ENCODE results near the gene CNTN6.

CNTN6 gene

GRCh38 chr3:1207904-1208303 lies 115.1 kb downstream of the CNTN6 start:
- no peak for TF ChIP-seq CTCF (IDR thresholded peaks at IDR 0.05; ENCODE audit: extremely low read depth, insufficient read depth, missing control alignments)
- no peak for DNase-seq (ENCODE audit: low spot score)
- in situ Hi-C loops (cut with MboI; ENCODE audit: low pct_unique_long_range_greater_than_20kb, low sequenced_read_pairs, unreplicated experiment): no loop called here

GRCh38 chr3:1214933-1215332 lies 122.1 kb downstream of the CNTN6 start:
- in situ Hi-C loops (cut with MboI; ENCODE audit: low pct_unique_long_range_greater_than_20kb, low sequenced_read_pairs, unreplicated experiment): no loop called here
- DNase-seq (ENCODE audit: low spot score): no peak
- no peak for TF ChIP-seq CTCF (IDR thresholded peaks at IDR 0.05; ENCODE audit: extremely low read depth, insufficient read depth, missing control alignments)

- no peak for TF ChIP-seq CTCF (IDR thresholded peaks at IDR 0.05; ENCODE audit: extremely low read depth, insufficient read depth, missing control alignments)
- no peak for DNase-seq (ENCODE audit: low spot score)
- in situ Hi-C loops (cut with MboI; ENCODE audit: low pct_unique_long_range_greater_than_20kb, low sequenced_read_pairs, unreplicated experiment): no loop called here
Measured at GRCh38 chr3:1216856-1217255, 124.0 kb downstream of the CNTN6 start.

DNA sequence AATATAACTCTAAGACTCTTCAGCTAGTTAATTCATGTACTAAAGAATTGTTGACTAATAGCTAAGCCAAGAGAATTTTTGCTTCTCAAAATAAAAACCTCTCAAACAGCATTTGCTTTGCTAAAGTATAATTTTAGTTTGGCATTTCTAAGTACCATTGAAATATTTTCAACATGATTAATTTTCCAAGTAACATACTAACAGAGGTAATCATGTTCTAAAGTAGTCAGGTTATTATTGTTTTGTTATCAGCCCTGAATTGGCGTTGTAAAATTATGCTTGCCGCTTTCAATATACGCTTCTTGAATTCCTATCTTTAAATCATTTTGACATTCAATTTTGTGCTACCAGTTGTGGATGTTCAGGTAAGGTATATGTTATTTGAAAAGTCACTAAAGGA lies 134.3 kb downstream of the CNTN6 start:
- DNase-seq (ENCODE audit: low spot score): no peak
- in situ Hi-C loops (cut with MboI; ENCODE audit: low pct_unique_long_range_greater_than_20kb, low sequenced_read_pairs, unreplicated experiment): no loop called here
- TF ChIP-seq CTCF (IDR thresholded peaks at IDR 0.05; ENCODE audit: extremely low read depth, insufficient read depth, missing control alignments): no peak

DNA sequence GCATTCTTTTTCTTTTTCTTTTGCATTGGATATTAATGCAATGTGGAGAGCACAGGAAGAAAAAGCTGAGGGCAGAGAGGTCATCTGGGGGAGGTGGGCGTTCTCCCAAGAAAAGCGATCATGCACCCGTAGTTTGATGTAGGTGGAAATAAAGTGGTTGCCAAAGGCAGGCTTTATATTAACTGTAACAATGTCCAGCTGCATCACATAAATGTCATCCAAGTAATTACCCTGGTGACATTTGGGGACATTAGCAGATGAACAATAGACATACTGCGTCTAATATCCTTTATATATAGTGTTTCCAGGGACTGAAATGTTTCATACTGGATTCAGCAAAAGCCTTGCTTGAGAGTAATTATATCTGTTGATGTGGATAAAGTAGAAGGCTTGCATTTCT lies 135.5 kb downstream of the CNTN6 start:
- no peak for TF ChIP-seq CTCF (IDR thresholded peaks at IDR 0.05; ENCODE audit: extremely low read depth, insufficient read depth, missing control alignments)
- no peak for DNase-seq (ENCODE audit: low spot score)
- in situ Hi-C loops (cut with MboI; ENCODE audit: low pct_unique_long_range_greater_than_20kb, low sequenced_read_pairs, unreplicated experiment): no loop called here

DNA sequence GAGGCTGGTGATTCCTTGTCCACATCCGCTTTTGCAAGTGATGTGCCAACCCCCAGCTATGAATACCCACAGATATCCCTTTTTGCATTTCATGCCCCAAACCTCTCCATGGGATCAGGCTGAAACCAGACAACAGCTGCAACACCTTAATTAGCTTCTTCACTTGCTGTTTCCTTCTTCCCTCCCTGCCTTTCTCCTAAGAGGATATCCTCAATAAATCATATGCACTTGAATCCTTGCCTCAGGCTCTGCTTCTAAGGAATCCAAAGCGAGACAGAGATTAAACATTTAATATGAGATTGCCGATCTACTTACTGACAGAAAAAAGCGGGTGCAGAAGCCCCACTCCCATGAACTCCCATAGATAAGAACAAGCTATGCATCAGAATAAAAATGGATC lies 138.1 kb downstream of the CNTN6 start:
- no peak for TF ChIP-seq CTCF (IDR thresholded peaks at IDR 0.05; ENCODE audit: extremely low read depth, insufficient read depth, missing control alignments)
- no peak for DNase-seq (ENCODE audit: low spot score)
- in situ Hi-C loops (cut with MboI; ENCODE audit: low pct_unique_long_range_greater_than_20kb, low sequenced_read_pairs, unreplicated experiment): no loop called here

DNA sequence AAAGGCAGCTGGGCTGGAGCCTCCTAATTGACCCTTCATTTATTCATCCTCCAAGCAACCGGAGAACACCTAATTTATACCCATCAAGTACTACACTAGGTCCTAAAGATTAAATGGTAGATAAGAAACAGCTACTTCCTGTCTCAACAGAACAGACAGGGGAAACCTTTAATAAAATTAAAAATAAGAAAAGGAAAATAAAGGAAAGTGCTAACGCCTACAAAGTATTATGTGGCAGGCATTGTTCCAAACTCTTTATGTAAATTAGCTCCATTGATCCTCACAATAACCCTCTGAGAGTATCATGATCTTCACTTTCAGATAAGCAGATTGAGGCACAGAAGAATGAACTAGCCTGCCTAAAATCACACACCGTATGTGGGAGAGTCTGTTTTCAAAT lies 139.5 kb downstream of the CNTN6 start:
- in situ Hi-C loops (cut with MboI; ENCODE audit: low pct_unique_long_range_greater_than_20kb, low sequenced_read_pairs, unreplicated experiment): no loop called here
- DNase-seq (ENCODE audit: low spot score): no peak
- no peak for TF ChIP-seq CTCF (IDR thresholded peaks at IDR 0.05; ENCODE audit: extremely low read depth, insufficient read depth, missing control alignments)
